Measurements from ENCODE around the gene RNF220. TPM values are rescaled to one million over a fixed set of nuclear protein-coding genes. Genes with fewer than 3 reads are reported as not detected.

The RNF220 gene
- total RNA-seq, 1 experiment from 2014 or later, result 66.6 TPM

- Histone ChIP-seq H4K20me1 (ENCODE audit: low read length) (no peaks in the 10 kb centered on the region), H3K36me3 (ENCODE audit: low read depth, low read length) (peaks cover 22% of the 10 kb centered on the region; the same call in 1 of the 2 replicates), H3F3A (ENCODE audit: low read length, unreplicated experiment) (peaks cover 9% of the 10 kb centered on the region), H3K9me3 (ENCODE audit: low read length) (no peaks in the 10 kb centered on the region), H3K27me3 (ENCODE audit: low read length) (no peaks in the 10 kb centered on the region), H3K79me2 (ENCODE audit: low read length) (peaks cover 22% of the 10 kb centered on the region), H2AFZ (ENCODE audit: low read length) (no peak overlapping the region), H3K4me3 (ENCODE audit: low read length) (no peak overlapping the region), H3K27ac (ENCODE audit: low read length) (no peak overlapping the region), H3K4me1 (ENCODE audit: insufficient read depth, low read length) (peaks cover 37% of the 10 kb centered on the region), H3K9ac (ENCODE audit: low read length) (no peak overlapping the region), H3K9me2 (replicated peaks; ENCODE audit: low read length) (no peaks in the 10 kb centered on the region), H3K4me2 (ENCODE audit: low read length) (no peak overlapping the region)
- no peak for DNase-seq
- ChIA-PET CTCF (no interaction called here), POLR2A (ENCODE audit: unreplicated experiment) (no interaction called here)
- TF ChIP-seq EZH2 (IDR thresholded peaks at IDR 0.05; ENCODE audit: low read length, unreplicated experiment), result no peak
- TF ChIP-seq EZH2phosphoT487 (IDR thresholded peaks at IDR 0.05; ENCODE audit: borderline replicate concordance, low read length), result no peak
- no peak for TF ChIP-seq CTCF (conservative IDR thresholded peaks at IDR 0.05; ENCODE audit: low read depth, low read length)
- ATAC-seq, result no peak
- BruUV-seq (replicated peaks), result no TSS peak
- intact Hi-C loops (cut with micrococcal nuclease), result no loop called here
These were observed 229.6 kb downstream of the RNF220 start for GRCh38 chr1:44634606-44635189.

GRCh38 chr1:44635439-44635838, 230.4 kb downstream of the RNF220 start:
- H4K20me1 ChIP-seq (ENCODE audit: low read length), result no peaks in the 10 kb centered on the region
- ChIA-PET POLR2A (ENCODE audit: unreplicated experiment) (no interaction called here), CTCF (no interaction called here)
- peaks cover 30% of the 10 kb centered on the region for H3K4me1 ChIP-seq (ENCODE audit: insufficient read depth, low read length)
- H3K27me3 ChIP-seq (ENCODE audit: low read length), result no peaks in the 10 kb centered on the region
- H3K36me3 ChIP-seq (ENCODE audit: low read depth, low read length), result peaks cover 22% of the 10 kb centered on the region; the same call in 1 of the 2 replicates
- DNase-seq (no peak), ATAC-seq (no peak)
- H3K9ac ChIP-seq (ENCODE audit: low read length), result no peak overlapping the region
- TF ChIP-seq CTCF (conservative IDR thresholded peaks at IDR 0.05; ENCODE audit: low read depth, low read length), result no peak
- TF ChIP-seq EZH2 (IDR thresholded peaks at IDR 0.05; ENCODE audit: low read length, unreplicated experiment), result no peak
- no peak for TF ChIP-seq EZH2phosphoT487 (IDR thresholded peaks at IDR 0.05; ENCODE audit: borderline replicate concordance, low read length)
- H3K9me3 ChIP-seq (ENCODE audit: low read length), result no peaks in the 10 kb centered on the region
- H3K4me2 ChIP-seq (ENCODE audit: low read length), result no peak overlapping the region
- H2AFZ ChIP-seq (ENCODE audit: low read length), result no peak overlapping the region
- no peak overlapping the region for H3K4me3 ChIP-seq (ENCODE audit: low read length)
- H3F3A ChIP-seq (ENCODE audit: low read length, unreplicated experiment), result peaks cover 1% of the 10 kb centered on the region
- BruUV-seq (replicated peaks), result no TSS peak
- intact Hi-C loops (cut with micrococcal nuclease), result no loop called here
- H3K79me2 ChIP-seq (ENCODE audit: low read length), result peaks cover 22% of the 10 kb centered on the region
- no peak overlapping the region for H3K27ac ChIP-seq (ENCODE audit: low read length)
- H3K9me2 ChIP-seq (replicated peaks; ENCODE audit: low read length), result no peaks in the 10 kb centered on the region

GRCh38 chr1:44636083-44636687, 231.1 kb downstream of the RNF220 start:
- Histone ChIP-seq H3K4me1 (ENCODE audit: insufficient read depth, low read length) (peaks cover 26% of the 10 kb centered on the region), H4K20me1 (ENCODE audit: low read length) (no peaks in the 10 kb centered on the region), H3K27ac (ENCODE audit: low read length) (no peak overlapping the region), H2AFZ (ENCODE audit: low read length) (no peak overlapping the region), H3F3A (ENCODE audit: low read length, unreplicated experiment) (no peaks in the 10 kb centered on the region), H3K9me2 (replicated peaks; ENCODE audit: low read length) (no peaks in the 10 kb centered on the region), H3K36me3 (ENCODE audit: low read depth, low read length) (peaks cover 22% of the 10 kb centered on the region; the same call in 1 of the 2 replicates), H3K9me3 (ENCODE audit: low read length) (no peaks in the 10 kb centered on the region), H3K9ac (ENCODE audit: low read length) (no peak overlapping the region), H3K27me3 (ENCODE audit: low read length) (no peaks in the 10 kb centered on the region), H3K4me3 (ENCODE audit: low read length) (no peak overlapping the region), H3K79me2 (ENCODE audit: low read length) (peaks cover 22% of the 10 kb centered on the region), H3K4me2 (ENCODE audit: low read length) (no peak overlapping the region)
- TF ChIP-seq EZH2 (IDR thresholded peaks at IDR 0.05; ENCODE audit: low read length, unreplicated experiment) (no peak), CTCF (conservative IDR thresholded peaks at IDR 0.05; ENCODE audit: low read depth, low read length) (no peak), EZH2phosphoT487 (IDR thresholded peaks at IDR 0.05; ENCODE audit: borderline replicate concordance, low read length) (no peak)
- DNase-seq (no peak), ATAC-seq (no peak)
- ChIA-PET CTCF (no interaction called here), POLR2A (ENCODE audit: unreplicated experiment) (no interaction called here)
- intact Hi-C loops (cut with micrococcal nuclease), result loop anchor here (2.0 kb wide), 1 partner anchor 65 kb away; no protein-coding TSS in a partner anchor
- no TSS peak for BruUV-seq (replicated peaks)
